ENCODE data around the gene ACTN4. TPM values are rescaled to one million over a fixed set of nuclear protein-coding genes. Genes with fewer than 3 reads are reported as not detected.
A peak's percentile ranks its signal among the peaks of the same experiment; 100 is the strongest.

Gene ACTN4
- polyA plus RNA-seq, 2 of the 4 experiments (the other 2 are of a cell fraction): 605 to 967 TPM

- ATAC-seq: no peak
- H3K9me3 ChIP-seq: no peaks in the 10 kb centered on the region
- ChIA-PET CTCF (interaction anchor here (1.2 to 20.1 kb wide), 7 partner anchors 12 to 73 kb away, joined by 3 to 336 read pairs (median 30); partner anchors contain the start of gene ACTN4), POLR2A (interaction anchor here (0.7 kb wide), 1 partner anchor 109 kb away, joined by 5 read pairs; no protein-coding TSS in a partner anchor)
- peak overlapping the region; percentile 87 to 91 for H3K27ac ChIP-seq
- H3K4me1 ChIP-seq: peaks cover 98% of the 10 kb centered on the region
- no peak for DNase-seq (ENCODE audit: low read depth in 1 of 2, low spot score in 1 of 2)
- no peak overlapping the region for H3K4me3 ChIP-seq
- 90% methylated on average over 9 of the region's 9 CpGs for WGBS (ENCODE audit: missing lambda C conversion rate)
- FAIRE-seq: no peak
- H3K4me2 ChIP-seq: peak overlapping the region; percentile 83
- TF ChIP-seq POLR2AphosphoS2 (conservative IDR thresholded peaks at IDR 0.05; ENCODE audit: low read length) (peak; percentile 69), PHF8 (IDR thresholded peaks at IDR 0.05; ENCODE audit: borderline replicate concordance, low read depth) (no peak)
Observed at GRCh38 chr19:38660724-38661123, 13.3 kb downstream of the ACTN4 start.

GRCh38 chr19:38661136-38661535 lies 13.7 kb downstream of the ACTN4 start:
- WGBS (ENCODE audit: missing lambda C conversion rate): 83% methylated on average over 7 of the region's 7 CpGs
- Histone ChIP-seq H3K4me1 (peaks cover 98% of the 10 kb centered on the region), H3K4me3 (no peak overlapping the region), H3K4me2 (peak overlapping the region; percentile 83), H3K27ac (peak overlapping the region; percentile 87 to 91), H3K9me3 (no peaks in the 10 kb centered on the region)
- ATAC-seq: no peak
- DNase-seq (ENCODE audit: low read depth in 1 of 2, low spot score in 1 of 2): no peak
- TF ChIP-seq MYC (IDR thresholded peaks at IDR 0.05; ENCODE audit: borderline replicate concordance, low read length) (no peak), TP53 (CRISPR knock-in tag; IDR thresholded peaks at IDR 0.05) (no peak), POLR2AphosphoS2 (conservative IDR thresholded peaks at IDR 0.05; ENCODE audit: low read length) (no peak), HOXB5 (CRISPR knock-in tag; IDR thresholded peaks at IDR 0.05) (no peak), HOXB13 (CRISPR knock-in tag; IDR thresholded peaks at IDR 0.05; ENCODE audit: low read depth) (no peak), TFCP2L1 (CRISPR knock-in tag; IDR thresholded peaks at IDR 0.05) (no peak), PHF8 (IDR thresholded peaks at IDR 0.05; ENCODE audit: borderline replicate concordance, low read depth) (no peak), RAD21 (conservative IDR thresholded peaks at IDR 0.05 in 1 of 2, IDR thresholded peaks at IDR 0.05 in 1 of 2) (no peak), USF2 (IDR thresholded peaks at IDR 0.05) (no peak), SREBF2 (IDR thresholded peaks at IDR 0.05) (no peak)
- TF ChIP-seq, protein P1, sequence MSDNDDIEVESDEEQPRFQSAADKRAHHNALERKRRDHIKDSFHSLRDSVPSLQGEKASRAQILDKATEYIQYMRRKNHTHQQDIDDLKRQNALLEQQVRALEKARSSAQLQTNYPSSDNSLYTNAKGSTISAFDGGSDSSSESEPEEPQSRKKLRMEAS (IDR thresholded peaks at IDR 0.05): no peak
- TF ChIP-seq, protein P2, sequence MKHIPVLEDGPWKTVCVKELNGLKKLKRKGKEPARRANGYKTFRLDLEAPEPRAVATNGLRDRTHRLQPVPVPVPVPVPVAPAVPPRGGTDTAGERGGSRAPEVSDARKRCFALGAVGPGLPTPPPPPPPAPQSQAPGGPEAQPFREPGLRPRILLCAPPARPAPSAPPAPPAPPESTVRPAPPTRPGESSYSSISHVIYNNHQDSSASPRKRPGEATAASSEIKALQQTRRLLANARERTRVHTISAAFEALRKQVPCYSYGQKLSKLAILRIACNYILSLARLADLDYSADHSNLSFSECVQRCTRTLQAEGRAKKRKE (CRISPR knock-in tag; IDR thresholded peaks at IDR 0.05; ENCODE audit: low read depth): no peak
- CTCF ChIA-PET: interaction anchor here (0.9 to 20.1 kb wide), 8 partner anchors 14 to 316 kb away, joined by 3 to 336 read pairs (median 10); no protein-coding TSS in a partner anchor
- POLR2A ChIA-PET: no interaction called here
- FAIRE-seq: peak; percentile 32

DNA sequence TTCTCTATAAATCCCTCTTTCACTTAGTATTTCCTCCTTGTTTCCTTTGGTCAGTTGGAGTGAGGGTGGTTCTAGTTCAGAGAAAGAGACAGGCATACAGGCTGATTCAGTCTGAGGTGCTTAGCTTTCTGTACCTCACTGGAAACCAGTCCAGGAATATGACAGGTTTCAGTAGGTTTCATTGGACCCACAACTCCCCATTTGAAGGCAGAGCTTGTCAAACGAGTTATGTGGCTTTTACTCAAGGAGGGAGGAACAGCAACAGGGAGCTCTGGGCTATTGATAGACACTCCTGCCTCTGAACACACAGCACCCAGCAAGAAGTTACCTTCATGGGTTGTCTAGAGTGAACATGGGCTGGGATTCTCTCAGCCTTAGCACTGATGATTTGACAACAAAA lies 14.5 kb downstream of the ACTN4 start:
- Histone ChIP-seq H3K4me3 (no peak overlapping the region), H3K27ac (peak overlapping the region; percentile 47 to 91; a peak in 5 of 6 replicates), H3K4me1 (peaks cover 98% of the 10 kb centered on the region), H3K9me3 (no peaks in the 10 kb centered on the region), H3K4me2 (peak overlapping the region; percentile 77)
- ATAC-seq (no peak), FAIRE-seq (peak; percentile 36), DNase-seq (ENCODE audit: low read depth in 1 of 2, low spot score in 1 of 2) (no peak)
- WGBS (ENCODE audit: missing lambda C conversion rate): 25% methylated on average over 1 of the region's 1 CpG
- TF ChIP-seq CBX2 (IDR thresholded peaks at IDR 0.05; ENCODE audit: borderline replicate concordance, low read depth): no peak
- TF ChIP-seq RARB (CRISPR knock-in tag; IDR thresholded peaks at IDR 0.05): 0 out of 2 replicates have a peak, but pooled peaks have one; percentile 19
- ChIA-PET CTCF (interaction anchor here (0.6 to 20.1 kb wide), 12 partner anchors 13 to 315 kb away, joined by 3 to 336 read pairs (median 6); no protein-coding TSS in a partner anchor), POLR2A (interaction anchor here (0.6 to 1.3 kb wide), 4 partner anchors 12 to 187 kb away, joined by 3 to 4 read pairs (median 4); partner anchors contain the start of gene ACTN4)

DNA sequence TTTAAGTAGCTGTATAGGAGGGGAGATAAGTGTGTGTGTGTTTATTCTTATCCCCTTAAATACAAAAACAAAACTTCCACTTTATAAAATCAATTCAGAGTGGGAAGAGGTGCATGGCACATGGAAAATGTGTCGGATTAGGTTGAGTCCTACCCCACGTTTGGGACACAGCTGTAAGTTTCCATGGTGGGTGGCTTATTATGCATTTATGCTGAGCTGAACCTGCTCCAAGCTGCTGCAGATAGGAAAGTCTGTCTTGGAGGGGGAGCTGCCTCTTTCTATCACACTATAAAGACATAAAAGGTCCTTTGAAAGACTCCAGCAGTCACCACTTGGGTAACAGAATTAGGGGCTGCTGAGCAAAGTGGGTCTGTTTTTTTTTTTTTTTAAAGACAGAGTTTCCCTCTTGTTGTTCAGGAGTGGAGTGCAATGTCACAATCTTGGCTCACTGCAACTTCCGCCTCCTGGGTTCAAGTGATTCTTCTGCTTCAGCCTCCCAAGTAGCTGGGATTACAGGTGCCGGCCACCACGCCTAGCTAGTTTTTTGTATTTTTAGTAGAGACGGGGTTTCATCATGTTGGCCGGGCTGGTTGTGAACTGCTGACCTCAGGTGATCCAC lies 15.2 kb downstream of the ACTN4 start:
- Histone ChIP-seq H3K4me1 (peaks cover 98% of the 10 kb centered on the region), H3K9me3 (no peaks in the 10 kb centered on the region), H3K4me2 (peak overlapping the region; percentile 77), H3K4me3 (no peak overlapping the region), H3K27ac (peak overlapping the region; percentile 47 to 91; a peak in 4 of 6 replicates)
- DNase-seq (ENCODE audit: low read depth in 1 of 2, low spot score in 1 of 2): no peak
- CTCF ChIA-PET: interaction anchor here (0.6 to 20.1 kb wide), 15 partner anchors 8 to 292 kb away, joined by 3 to 336 read pairs (median 4); partner anchors contain the start of genes MRPS12 and SARS2
- no peak for TF ChIP-seq FOXS1 (CRISPR knock-in tag; IDR thresholded peaks at IDR 0.05)
- no peak for TF ChIP-seq FOSL2 (IDR thresholded peaks at IDR 0.05)
- TF ChIP-seq FOSL2 (CRISPR knock-in tag; IDR thresholded peaks at IDR 0.05): no peak
- TF ChIP-seq CHD2 (IDR thresholded peaks at IDR 0.05; ENCODE audit: low read length, partially characterized antibody): no peak
- TF ChIP-seq TP53 (CRISPR knock-in tag; IDR thresholded peaks at IDR 0.05): no peak
- peak; percentile 8 to 35; a peak in 1 of 5 replicates for TF ChIP-seq JUN (IDR thresholded peaks at IDR 0.05)
- no peak for ATAC-seq
- WGBS (ENCODE audit: missing lambda C conversion rate): 88% methylated on average over 7 of the region's 7 CpGs
- FAIRE-seq: no peak
- POLR2A ChIA-PET: interaction anchor here (0.6 to 1.3 kb wide), 4 partner anchors 13 to 186 kb away, joined by 3 to 4 read pairs (median 4); partner anchors contain the start of gene ACTN4
